Fibroblast of lung (primary cell): ENCODE results near the gene CHTF18. TPM values are rescaled to one million over a fixed set of nuclear protein-coding genes. Genes with fewer than 3 reads are reported as not detected.

Source experiments
- DNase-seq, 2 donors: peaks; one replicate each; pipeline versions ENCODE4 v3.0.0 to v3.0.0-alpha.2; 2010; ENCODE audit warnings: low read depth in 2 of 2
- H2AFZ ChIP-seq: 2 replicates; pipeline ENCODE4 v1.5.1; 2012; ENCODE audit warnings: low read length, control low read depth, inconsistent platforms
- H3K27ac ChIP-seq: 2 replicates; pipeline ENCODE4 v1.5.1; 2011; ENCODE audit warnings: low read length, control low read depth; ENCODE audit not compliant: insufficient read depth
- H3K27me3 ChIP-seq: 2 replicates; pipeline ENCODE4 v1.5.1; 2011; ENCODE audit warnings: mild to moderate bottlenecking, low read length; ENCODE audit not compliant: control insufficient read depth, insufficient read depth
- H3K36me3 ChIP-seq: 2 replicates; pipeline ENCODE4 v1.5.1; 2011; ENCODE audit warnings: low read length; ENCODE audit not compliant: control insufficient read depth, insufficient read depth
- H3K4me1 ChIP-seq: 2 replicates; pipeline ENCODE4 v1.5.1; 2011; ENCODE audit warnings: low read length; ENCODE audit not compliant: control insufficient read depth, insufficient read depth; ENCODE audit errors: extremely low read depth
- H3K4me2 ChIP-seq: 2 replicates; pipeline ENCODE4 v1.5.1; 2011; ENCODE audit warnings: low read length, control low read depth; ENCODE audit not compliant: insufficient read depth; ENCODE audit errors: extremely low read depth
- H3K4me3 ChIP-seq, 4 experiments: fragments of 200-600 bp in 1 of 4; sonication (generic) in 1 of 4; replicated peaks in 1 of 4; 2 replicates each; pipeline ENCODE4 v1.5.1; 2011 to 2016; ENCODE audit warnings: low read length in 4 of 4, low read depth in 3 of 4, mild to moderate bottlenecking in 3 of 4, control low read depth in 2 of 4, inconsistent platforms in 1 of 4, mixed read lengths in 1 of 4; ENCODE audit not compliant: insufficient read depth in 1 of 4; ENCODE audit errors: control extremely low read depth in 1 of 4
- H3K79me2 ChIP-seq: 2 replicates; pipeline ENCODE4 v1.5.1; 2012; ENCODE audit warnings: mild to moderate bottlenecking, low read length, inconsistent platforms; ENCODE audit not compliant: control insufficient read depth, insufficient read depth
- H3K9ac ChIP-seq: 2 replicates; pipeline ENCODE4 v1.5.1; 2011; ENCODE audit warnings: mild to moderate bottlenecking, low read length, control low read depth; ENCODE audit not compliant: insufficient read depth
- H3K9me3 ChIP-seq: 2 replicates; pipeline ENCODE4 v1.5.1; 2012; ENCODE audit warnings: low read depth, low read length; ENCODE audit not compliant: control insufficient read depth, insufficient read depth
- H4K20me1 ChIP-seq: 2 replicates; pipeline ENCODE4 v1.5.1; 2011; ENCODE audit warnings: low read length; ENCODE audit not compliant: control insufficient read depth, insufficient read depth; ENCODE audit errors: extremely low read depth
- EZH2 ChIP-seq: IDR thresholded peaks from 2 replicates; pipeline ENCODE4 v1.5.1; 2012; ENCODE audit warnings: low read length, control low read depth, mild to moderate bottlenecking; ENCODE audit errors: missing control alignments
- polyA plus RNA-seq, 2 donors: library from polyadenylated mRNA; depleted of rRNA in 1 of 2; stranded (reverse) in 1 of 2; unstranded in 1 of 2; fragments of >200 nt; gene quantifications; 2 replicates each; pipeline ENCODE4 v1.2.1, GENCODE V29; 2011 to 2012; ENCODE audit warnings: missing spikeins in 1 of 2
- total RNA-seq: library from RNA; depleted of rRNA; stranded (reverse); fragments of >200 nt; gene quantifications from 2 replicates; pipeline ENCODE4 v1.2.1, GENCODE V29; 2014
- TF ChIP-seq, protein P1 (sequence below), 2 donors: IDR thresholded peaks in 1 of 2; conservative IDR thresholded peaks in 1 of 2; 1 replicate in 1 of 2; 2 replicates in 1 of 2; pipeline ENCODE4 v1.5.1; 2011 to 2012; ENCODE audit warnings: low read length in 2 of 2, control low read depth in 1 of 2, inconsistent platforms in 1 of 2, low read depth in 1 of 2, mild to moderate bottlenecking in 1 of 2

The CHTF18 gene
- total and polyA plus RNA-seq, 2 donors (not counting 1 experiment from before 2014, with no cell fraction given), result 1.1 to 4.3 TPM

DNA sequence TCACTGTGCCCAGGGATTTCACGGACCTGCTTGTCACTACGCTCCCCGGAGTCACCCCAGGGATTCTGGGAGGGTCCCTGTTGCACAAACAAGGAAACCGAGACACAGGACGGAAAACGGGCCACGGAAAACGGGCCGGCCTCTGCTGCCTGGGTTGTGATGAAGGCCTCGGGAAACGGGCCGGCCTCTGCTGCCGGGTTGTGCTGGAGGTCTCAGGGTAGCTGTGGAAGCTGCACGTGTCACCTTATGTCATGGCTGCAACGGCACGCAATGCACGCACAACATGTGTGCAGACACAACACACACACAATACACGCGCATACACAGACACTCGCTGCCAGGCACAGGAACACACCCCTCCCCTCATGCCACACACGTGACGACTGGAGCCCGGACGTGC is 39.1 kb downstream of the CHTF18 start:
- no peak overlapping the region for H2AFZ ChIP-seq
- no peaks in the 10 kb centered on the region for H3K27me3 ChIP-seq
- H3K9ac ChIP-seq, result no peak overlapping the region
- no peaks in the 10 kb centered on the region for H3K4me1 ChIP-seq
- no peaks in the 10 kb centered on the region for H3K9me3 ChIP-seq
- H3K27ac ChIP-seq, result no peak overlapping the region
- no peak overlapping the region for H3K4me3 ChIP-seq
- no peaks in the 10 kb centered on the region for H4K20me1 ChIP-seq
- TF ChIP-seq EZH2, result no peak
- TF ChIP-seq, protein P1, sequence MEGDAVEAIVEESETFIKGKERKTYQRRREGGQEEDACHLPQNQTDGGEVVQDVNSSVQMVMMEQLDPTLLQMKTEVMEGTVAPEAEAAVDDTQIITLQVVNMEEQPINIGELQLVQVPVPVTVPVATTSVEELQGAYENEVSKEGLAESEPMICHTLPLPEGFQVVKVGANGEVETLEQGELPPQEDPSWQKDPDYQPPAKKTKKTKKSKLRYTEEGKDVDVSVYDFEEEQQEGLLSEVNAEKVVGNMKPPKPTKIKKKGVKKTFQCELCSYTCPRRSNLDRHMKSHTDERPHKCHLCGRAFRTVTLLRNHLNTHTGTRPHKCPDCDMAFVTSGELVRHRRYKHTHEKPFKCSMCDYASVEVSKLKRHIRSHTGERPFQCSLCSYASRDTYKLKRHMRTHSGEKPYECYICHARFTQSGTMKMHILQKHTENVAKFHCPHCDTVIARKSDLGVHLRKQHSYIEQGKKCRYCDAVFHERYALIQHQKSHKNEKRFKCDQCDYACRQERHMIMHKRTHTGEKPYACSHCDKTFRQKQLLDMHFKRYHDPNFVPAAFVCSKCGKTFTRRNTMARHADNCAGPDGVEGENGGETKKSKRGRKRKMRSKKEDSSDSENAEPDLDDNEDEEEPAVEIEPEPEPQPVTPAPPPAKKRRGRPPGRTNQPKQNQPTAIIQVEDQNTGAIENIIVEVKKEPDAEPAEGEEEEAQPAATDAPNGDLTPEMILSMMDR (conservative IDR thresholded peaks at IDR 0.05 in 1 of 2, IDR thresholded peaks at IDR 0.05 in 1 of 2; ENCODE audit: low read depth in 1 of 2, low read length in 2 of 2), result no peak
- no peaks in the 10 kb centered on the region for H3K36me3 ChIP-seq
- no peaks in the 10 kb centered on the region for H3K79me2 ChIP-seq
- H3K4me2 ChIP-seq, result no peak overlapping the region
- DNase-seq, result no peak

DNA sequence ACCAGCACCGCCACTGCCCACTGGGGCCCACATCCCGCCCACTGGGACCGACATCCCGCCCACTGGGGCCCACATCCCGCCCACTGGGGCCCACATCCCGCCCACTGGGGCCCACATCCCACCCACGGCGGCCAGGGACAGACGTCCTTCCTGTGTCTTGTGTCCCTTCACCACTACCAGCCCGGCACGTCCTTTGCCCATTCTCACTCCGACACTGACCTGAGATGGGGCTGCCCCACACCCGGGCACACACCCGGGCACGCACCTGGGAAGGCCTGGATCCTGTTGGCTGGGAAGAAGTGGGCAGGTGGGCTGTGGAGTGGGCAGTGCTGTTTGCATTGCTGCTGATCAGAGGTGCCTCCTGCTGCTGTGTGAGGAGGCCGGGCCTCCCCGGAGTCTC is 40.5 kb downstream of the CHTF18 start:
- no peak for TF ChIP-seq EZH2
- TF ChIP-seq, protein P1 (conservative IDR thresholded peaks at IDR 0.05 in 1 of 2, IDR thresholded peaks at IDR 0.05 in 1 of 2; ENCODE audit: low read depth in 1 of 2, low read length in 2 of 2), result no peak
- Histone ChIP-seq H3K4me1 (no peaks in the 10 kb centered on the region), H3K4me3 (no peak overlapping the region), H3K9ac (no peak overlapping the region), H3K27ac (no peak overlapping the region), H3K27me3 (no peaks in the 10 kb centered on the region), H4K20me1 (no peaks in the 10 kb centered on the region), H2AFZ (no peak overlapping the region), H3K79me2 (no peaks in the 10 kb centered on the region), H3K4me2 (no peak overlapping the region), H3K9me3 (no peaks in the 10 kb centered on the region), H3K36me3 (no peaks in the 10 kb centered on the region)
- no peak for DNase-seq

DNA sequence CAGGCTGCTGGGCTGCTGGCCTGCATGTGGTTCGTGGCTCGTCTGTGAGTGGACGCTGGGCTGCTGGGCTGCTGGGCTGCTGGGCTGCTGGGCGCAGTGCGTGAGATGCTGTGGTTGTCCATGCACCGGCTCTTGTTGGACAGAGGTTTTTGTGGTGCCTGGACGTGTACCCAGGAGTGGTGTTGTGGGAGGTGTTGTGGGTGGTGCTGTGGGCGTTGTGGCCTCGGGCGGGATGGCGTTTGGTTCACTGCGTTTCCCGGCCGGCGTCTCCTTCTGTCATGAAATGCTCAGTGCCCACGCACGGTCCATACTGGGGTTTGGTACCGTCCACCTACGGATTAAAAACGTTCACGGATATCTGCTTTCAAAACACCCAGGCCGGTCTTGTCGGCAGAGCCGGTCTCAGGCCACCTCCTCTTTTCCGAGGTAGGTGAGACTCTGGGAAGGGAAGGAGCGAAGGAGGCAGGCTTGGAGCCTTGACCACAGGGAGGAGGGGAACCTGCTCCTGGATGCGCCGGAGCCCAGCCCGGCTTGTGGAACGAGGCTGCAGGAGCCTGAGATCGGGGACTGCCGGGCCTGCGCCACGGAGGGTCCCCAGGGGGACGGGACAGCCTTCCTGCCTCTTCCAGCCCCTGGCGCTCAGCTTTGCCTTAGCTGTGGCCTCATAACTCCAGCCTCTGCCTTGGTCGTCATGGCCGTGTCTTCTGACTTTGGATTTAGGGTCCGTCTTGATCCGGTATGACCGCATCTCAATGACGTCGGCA is 41.9 kb downstream of the CHTF18 start:
- Histone ChIP-seq H3K9ac (no peak overlapping the region), H3K27me3 (no peaks in the 10 kb centered on the region), H3K4me2 (no peak overlapping the region), H3K27ac (no peak overlapping the region), H4K20me1 (no peaks in the 10 kb centered on the region), H2AFZ (no peak overlapping the region), H3K36me3 (no peaks in the 10 kb centered on the region), H3K9me3 (no peaks in the 10 kb centered on the region), H3K4me3 (no peak overlapping the region), H3K4me1 (no peaks in the 10 kb centered on the region), H3K79me2 (no peaks in the 10 kb centered on the region)
- TF ChIP-seq, protein P1 (conservative IDR thresholded peaks at IDR 0.05 in 1 of 2, IDR thresholded peaks at IDR 0.05 in 1 of 2; ENCODE audit: low read depth in 1 of 2, low read length in 2 of 2), result no peak
- no peak for TF ChIP-seq EZH2
- no peak for DNase-seq
